ENCODE data around the gene IL4R. TPM values are rescaled to one million over a fixed set of nuclear protein-coding genes. Genes with fewer than 3 reads are reported as not detected.

Gene IL4R
- total RNA-seq, 1 experiment from 2014 or later, result 12.0 TPM

DNA sequence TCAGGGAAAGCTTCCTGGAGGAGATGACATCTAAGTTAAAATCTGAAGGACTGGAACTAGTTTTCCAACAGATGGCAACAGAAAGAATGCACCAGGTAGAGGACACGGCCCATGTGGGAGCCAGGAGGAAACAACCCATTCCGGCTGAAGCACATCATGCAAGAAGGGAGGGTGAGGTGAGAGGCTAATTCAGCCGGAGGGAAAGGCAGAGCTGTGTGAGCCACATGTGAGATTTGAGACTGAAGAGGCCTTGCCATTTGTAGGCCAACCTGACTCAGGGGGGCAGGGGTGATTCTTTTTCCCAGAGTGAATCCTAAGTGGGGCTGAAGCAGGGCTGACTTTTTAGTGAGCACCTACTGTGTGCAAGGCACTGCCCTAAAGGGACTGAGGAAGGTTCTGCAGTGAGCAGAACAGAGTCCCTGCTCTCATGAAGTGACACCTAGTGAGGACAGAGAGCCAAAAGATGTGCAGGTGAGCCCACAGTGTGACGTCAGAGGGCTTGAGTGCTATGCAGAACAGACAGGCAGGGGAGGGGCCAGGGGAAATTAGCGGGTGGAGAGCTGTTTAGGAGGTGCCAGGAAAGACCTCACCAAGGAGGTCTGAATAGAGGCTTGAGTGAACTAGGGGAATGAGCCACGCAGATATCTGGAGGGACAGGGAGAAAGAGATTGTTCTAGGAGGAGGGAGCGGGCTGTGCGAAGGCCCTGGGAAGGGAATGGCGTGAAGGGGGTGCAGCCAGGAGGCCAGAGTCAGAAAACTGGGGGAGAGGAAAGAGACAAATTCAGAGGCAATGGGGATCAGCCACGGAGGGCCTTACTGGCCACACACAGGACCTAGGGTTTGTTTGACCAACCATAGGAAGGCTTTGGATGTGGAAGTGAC is 68.4 kb downstream of the IL4R start:
- Histone ChIP-seq H3K4me2 (ENCODE audit: low read depth, low read length, poor library complexity, severe bottlenecking) (no peak overlapping the region), H3K9me3 (ENCODE audit: low read length) (no peaks in the 10 kb centered on the region), H3K27ac (ENCODE audit: low read length) (no peak overlapping the region), H3K9ac (ENCODE audit: low read length) (no peak overlapping the region), H3K4me1 (ENCODE audit: low read length) (peaks cover 11% of the 10 kb centered on the region), H3K27me3 (ENCODE audit: low read length) (0 out of 2 replicates have a peak, but pooled peaks cover 3% of the 10 kb centered on the region), H3K9me2 (replicated peaks; ENCODE audit: insufficient read depth, low read length) (no peaks in the 10 kb centered on the region), H4K20me1 (ENCODE audit: insufficient read depth, low read depth, low read length) (no peaks in the 10 kb centered on the region), H2AFZ (ENCODE audit: low read length) (no peak overlapping the region), H3K4me3 (ENCODE audit: low read length) (no peak overlapping the region), H3K36me3 (ENCODE audit: insufficient read depth, low read length) (no peaks in the 10 kb centered on the region), H3K79me2 (ENCODE audit: low read length) (no peaks in the 10 kb centered on the region)
- no peak for DNase-seq

DNA sequence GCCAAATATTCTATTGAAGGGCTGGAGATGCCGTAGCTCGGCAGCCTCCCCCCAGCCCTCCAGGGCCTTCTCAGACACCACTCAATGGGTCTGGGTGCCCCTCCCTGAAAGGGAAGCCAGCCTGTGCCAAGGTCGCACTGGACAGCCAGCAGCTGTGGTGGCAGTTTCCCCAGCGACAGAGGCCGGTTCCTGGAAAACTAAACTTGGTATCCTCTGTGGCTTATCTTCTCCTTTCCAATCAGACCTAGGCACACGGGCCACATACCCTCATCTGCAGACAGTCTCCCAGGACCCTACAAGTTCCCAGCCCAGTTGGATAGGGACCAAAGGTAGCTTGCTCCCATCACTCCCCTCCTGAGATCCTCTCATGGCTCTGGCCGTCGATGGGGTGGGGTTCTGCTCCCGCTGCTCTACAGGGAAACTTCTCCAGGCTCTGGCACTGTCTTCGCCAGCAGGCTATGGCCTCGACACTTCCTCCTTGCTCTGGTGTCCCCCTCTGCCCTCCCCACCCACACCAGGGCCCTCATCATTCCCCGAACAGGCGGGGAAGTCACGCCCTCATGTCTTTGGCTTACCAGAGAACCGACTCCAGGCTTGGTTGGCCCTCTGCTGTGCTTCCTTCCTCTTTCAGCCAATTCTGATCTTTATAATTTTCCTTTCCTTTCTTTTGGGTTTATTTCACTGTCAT is 69.9 kb downstream of the IL4R start:
- DNase-seq, result no peak
- H3K27me3 ChIP-seq (ENCODE audit: low read length), result 0 out of 2 replicates have a peak, but pooled peaks cover 3% of the 10 kb centered on the region
- H3K4me2 ChIP-seq (ENCODE audit: low read depth, low read length, poor library complexity, severe bottlenecking), result no peak overlapping the region
- H3K27ac ChIP-seq (ENCODE audit: low read length), result no peak overlapping the region
- H3K79me2 ChIP-seq (ENCODE audit: low read length), result no peaks in the 10 kb centered on the region
- H2AFZ ChIP-seq (ENCODE audit: low read length), result no peak overlapping the region
- H3K36me3 ChIP-seq (ENCODE audit: insufficient read depth, low read length), result no peaks in the 10 kb centered on the region
- H3K9me3 ChIP-seq (ENCODE audit: low read length), result no peaks in the 10 kb centered on the region
- no peaks in the 10 kb centered on the region for H3K4me1 ChIP-seq (ENCODE audit: low read length)
- no peak overlapping the region for H3K4me3 ChIP-seq (ENCODE audit: low read length)
- no peak overlapping the region for H3K9ac ChIP-seq (ENCODE audit: low read length)
- no peaks in the 10 kb centered on the region for H4K20me1 ChIP-seq (ENCODE audit: insufficient read depth, low read depth, low read length)
- H3K9me2 ChIP-seq (replicated peaks; ENCODE audit: insufficient read depth, low read length), result no peaks in the 10 kb centered on the region

DNA sequence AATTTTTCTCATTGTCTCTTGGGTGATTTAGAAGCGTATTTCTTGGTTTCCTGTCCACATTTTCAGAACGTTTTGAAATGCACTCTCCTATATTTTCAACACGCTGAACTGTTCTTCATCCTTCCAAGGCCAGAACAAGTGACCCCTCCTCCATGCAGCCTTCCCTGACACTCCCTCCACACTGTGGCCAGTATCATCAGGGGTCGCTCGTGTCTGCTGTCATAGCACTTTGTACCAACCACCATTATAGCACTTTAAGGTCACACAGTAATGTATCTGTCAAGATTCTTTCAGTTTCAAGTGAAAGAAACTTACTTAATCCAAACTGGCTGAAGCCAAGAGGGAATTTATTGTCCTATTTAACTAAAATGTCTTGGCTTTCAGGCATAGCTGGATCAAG is 70.7 kb downstream of the IL4R start:
- Histone ChIP-seq H3K36me3 (ENCODE audit: insufficient read depth, low read length) (no peaks in the 10 kb centered on the region), H3K9ac (ENCODE audit: low read length) (no peak overlapping the region), H3K9me3 (ENCODE audit: low read length) (no peaks in the 10 kb centered on the region), H3K4me3 (ENCODE audit: low read length) (no peak overlapping the region), H3K4me2 (ENCODE audit: low read depth, low read length, poor library complexity, severe bottlenecking) (no peak overlapping the region), H3K9me2 (replicated peaks; ENCODE audit: insufficient read depth, low read length) (no peaks in the 10 kb centered on the region), H3K79me2 (ENCODE audit: low read length) (no peaks in the 10 kb centered on the region), H3K4me1 (ENCODE audit: low read length) (no peaks in the 10 kb centered on the region), H2AFZ (ENCODE audit: low read length) (no peak overlapping the region), H3K27me3 (ENCODE audit: low read length) (0 out of 2 replicates have a peak, but pooled peaks cover 3% of the 10 kb centered on the region), H4K20me1 (ENCODE audit: insufficient read depth, low read depth, low read length) (no peaks in the 10 kb centered on the region), H3K27ac (ENCODE audit: low read length) (no peak overlapping the region)
- DNase-seq, result no peak

DNA sequence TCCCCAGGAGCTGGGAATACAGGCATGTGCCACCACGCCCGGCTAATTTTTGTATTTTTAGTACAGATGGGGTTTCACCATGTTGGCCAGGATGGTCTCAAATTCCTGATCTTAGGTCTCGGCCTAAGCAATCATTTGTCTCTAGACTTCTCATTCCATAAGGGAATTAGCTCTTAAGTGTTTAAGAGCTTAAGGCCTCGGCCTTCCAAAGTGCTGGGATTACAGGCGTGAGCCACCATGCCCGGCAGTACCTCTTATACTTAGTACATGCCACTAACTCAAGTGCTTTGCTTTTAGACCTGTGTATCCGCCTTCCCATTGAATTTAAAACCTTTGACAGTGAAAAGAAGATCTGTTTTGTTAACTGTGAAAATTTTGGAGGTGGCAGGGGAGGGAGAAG is 71.6 kb downstream of the IL4R start:
- Histone ChIP-seq H3K4me1 (ENCODE audit: low read length) (no peaks in the 10 kb centered on the region), H3K36me3 (ENCODE audit: insufficient read depth, low read length) (no peaks in the 10 kb centered on the region), H3K4me3 (ENCODE audit: low read length) (no peak overlapping the region), H3K9me2 (replicated peaks; ENCODE audit: insufficient read depth, low read length) (no peaks in the 10 kb centered on the region), H3K27ac (ENCODE audit: low read length) (no peak overlapping the region), H3K27me3 (ENCODE audit: low read length) (0 out of 2 replicates have a peak, but pooled peaks cover 3% of the 10 kb centered on the region), H4K20me1 (ENCODE audit: insufficient read depth, low read depth, low read length) (no peaks in the 10 kb centered on the region), H3K4me2 (ENCODE audit: low read depth, low read length, poor library complexity, severe bottlenecking) (no peak overlapping the region), H3K9me3 (ENCODE audit: low read length) (no peaks in the 10 kb centered on the region), H3K9ac (ENCODE audit: low read length) (no peak overlapping the region), H3K79me2 (ENCODE audit: low read length) (no peaks in the 10 kb centered on the region), H2AFZ (ENCODE audit: low read length) (no peak overlapping the region)
- DNase-seq, result no peak

DNA sequence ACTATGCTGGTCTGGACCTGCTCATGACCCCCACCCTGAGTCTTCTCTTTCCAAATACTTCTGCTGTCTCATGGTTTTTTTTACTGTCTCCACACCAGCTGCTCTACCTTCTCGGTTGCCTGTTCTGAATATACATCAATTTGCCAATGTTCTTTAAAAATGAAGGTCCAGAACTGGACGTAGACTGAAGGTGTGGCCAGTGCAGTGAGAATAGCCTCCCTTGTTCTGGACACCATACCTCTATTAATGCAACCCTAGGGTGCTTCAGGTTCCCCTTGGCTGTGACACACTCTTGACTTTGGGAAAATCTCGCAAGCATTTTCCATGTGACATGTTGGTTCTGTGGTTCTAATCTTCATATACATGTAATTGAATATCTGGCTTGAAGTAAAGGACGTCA is 72.9 kb downstream of the IL4R start:
- DNase-seq, result no peak
- H3K27ac ChIP-seq (ENCODE audit: low read length), result no peak overlapping the region
- no peaks in the 10 kb centered on the region for H3K9me3 ChIP-seq (ENCODE audit: low read length)
- 0 out of 2 replicates have a peak, but pooled peaks cover 3% of the 10 kb centered on the region for H3K27me3 ChIP-seq (ENCODE audit: low read length)
- no peaks in the 10 kb centered on the region for H4K20me1 ChIP-seq (ENCODE audit: insufficient read depth, low read depth, low read length)
- H3K36me3 ChIP-seq (ENCODE audit: insufficient read depth, low read length), result no peaks in the 10 kb centered on the region
- H3K4me3 ChIP-seq (ENCODE audit: low read length), result no peak overlapping the region
- no peak overlapping the region for H2AFZ ChIP-seq (ENCODE audit: low read length)
- no peaks in the 10 kb centered on the region for H3K79me2 ChIP-seq (ENCODE audit: low read length)
- H3K9ac ChIP-seq (ENCODE audit: low read length), result no peak overlapping the region
- no peaks in the 10 kb centered on the region for H3K9me2 ChIP-seq (replicated peaks; ENCODE audit: insufficient read depth, low read length)
- no peaks in the 10 kb centered on the region for H3K4me1 ChIP-seq (ENCODE audit: low read length)
- no peak overlapping the region for H3K4me2 ChIP-seq (ENCODE audit: low read depth, low read length, poor library complexity, severe bottlenecking)

DNA sequence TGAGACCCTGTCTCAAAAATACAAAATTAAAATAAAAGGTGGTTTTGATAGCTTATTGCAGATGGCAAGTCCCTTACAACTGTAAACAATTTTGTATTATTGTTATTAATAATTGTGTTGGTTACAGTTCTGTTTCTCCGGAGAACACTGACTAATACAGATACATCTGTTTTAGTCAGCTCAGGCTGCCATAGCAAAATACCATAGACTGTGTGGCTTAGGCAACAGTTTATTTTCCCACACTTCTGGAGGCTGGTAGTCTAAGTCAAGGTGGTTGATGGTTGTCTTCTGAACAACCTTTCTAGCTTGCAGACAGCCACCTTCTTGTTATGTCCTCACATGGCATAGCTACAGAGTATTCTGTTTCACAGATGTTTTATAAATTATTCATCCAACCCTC is 74.0 kb downstream of the IL4R start:
- Histone ChIP-seq H3K4me2 (ENCODE audit: low read depth, low read length, poor library complexity, severe bottlenecking) (no peak overlapping the region), H2AFZ (ENCODE audit: low read length) (no peak overlapping the region), H3K27me3 (ENCODE audit: low read length) (peaks cover 6% of the 10 kb centered on the region; the same call in 1 of the 2 replicates), H3K36me3 (ENCODE audit: insufficient read depth, low read length) (no peaks in the 10 kb centered on the region), H3K27ac (ENCODE audit: low read length) (no peak overlapping the region), H4K20me1 (ENCODE audit: insufficient read depth, low read depth, low read length) (no peaks in the 10 kb centered on the region), H3K4me1 (ENCODE audit: low read length) (no peaks in the 10 kb centered on the region), H3K79me2 (ENCODE audit: low read length) (no peaks in the 10 kb centered on the region), H3K4me3 (ENCODE audit: low read length) (no peak overlapping the region), H3K9me2 (replicated peaks; ENCODE audit: insufficient read depth, low read length) (no peaks in the 10 kb centered on the region), H3K9ac (ENCODE audit: low read length) (no peak overlapping the region), H3K9me3 (ENCODE audit: low read length) (peaks cover 4% of the 10 kb centered on the region; the same call in 1 of the 2 replicates)
- DNase-seq, result no peak

DNA sequence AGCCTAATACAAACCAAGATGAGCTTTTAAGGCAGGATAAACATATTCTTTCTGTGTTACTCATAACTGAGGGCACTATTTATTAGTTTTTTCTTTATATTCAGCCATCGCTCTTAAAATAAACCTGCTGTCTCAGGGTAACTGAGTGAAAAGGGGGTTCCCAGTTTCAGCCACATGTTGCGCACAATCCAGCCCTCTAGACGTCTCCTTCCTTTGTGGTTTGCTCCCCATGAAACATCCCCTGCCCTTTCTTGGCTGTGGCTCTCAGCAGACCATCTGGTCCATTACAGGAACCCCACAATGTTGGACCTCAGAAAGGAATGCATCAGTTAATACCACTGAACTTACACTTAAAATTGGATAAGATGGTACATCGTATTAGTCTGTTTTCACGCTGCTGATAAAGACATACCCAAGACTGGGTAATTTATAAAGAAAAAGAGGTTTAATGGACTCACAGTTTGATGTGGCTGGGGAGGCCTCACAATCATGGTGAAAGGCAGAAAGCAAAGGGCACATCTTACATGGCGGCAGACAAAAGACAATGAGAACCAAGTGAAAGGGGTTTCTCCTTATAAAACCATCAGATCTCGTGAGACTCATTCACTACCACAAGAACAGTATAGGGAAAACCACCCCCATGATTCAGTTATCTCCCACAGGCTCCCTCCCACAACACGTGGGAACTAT is 75.6 kb downstream of the IL4R start:
- H3K9me2 ChIP-seq (replicated peaks; ENCODE audit: insufficient read depth, low read length), result no peaks in the 10 kb centered on the region
- H3K27me3 ChIP-seq (ENCODE audit: low read length), result peaks cover 5% of the 10 kb centered on the region; the same call in 1 of the 2 replicates
- H3K9ac ChIP-seq (ENCODE audit: low read length), result no peak overlapping the region
- no peaks in the 10 kb centered on the region for H3K79me2 ChIP-seq (ENCODE audit: low read length)
- no peak overlapping the region for H3K4me3 ChIP-seq (ENCODE audit: low read length)
- no peaks in the 10 kb centered on the region for H3K36me3 ChIP-seq (ENCODE audit: insufficient read depth, low read length)
- peaks cover 4% of the 10 kb centered on the region; the same call in 1 of the 2 replicates for H3K9me3 ChIP-seq (ENCODE audit: low read length)
- no peak overlapping the region for H2AFZ ChIP-seq (ENCODE audit: low read length)
- H3K27ac ChIP-seq (ENCODE audit: low read length), result no peak overlapping the region
- H3K4me2 ChIP-seq (ENCODE audit: low read depth, low read length, poor library complexity, severe bottlenecking), result no peak overlapping the region
- no peaks in the 10 kb centered on the region for H3K4me1 ChIP-seq (ENCODE audit: low read length)
- H4K20me1 ChIP-seq (ENCODE audit: insufficient read depth, low read depth, low read length), result no peaks in the 10 kb centered on the region
- no peak for DNase-seq

DNA sequence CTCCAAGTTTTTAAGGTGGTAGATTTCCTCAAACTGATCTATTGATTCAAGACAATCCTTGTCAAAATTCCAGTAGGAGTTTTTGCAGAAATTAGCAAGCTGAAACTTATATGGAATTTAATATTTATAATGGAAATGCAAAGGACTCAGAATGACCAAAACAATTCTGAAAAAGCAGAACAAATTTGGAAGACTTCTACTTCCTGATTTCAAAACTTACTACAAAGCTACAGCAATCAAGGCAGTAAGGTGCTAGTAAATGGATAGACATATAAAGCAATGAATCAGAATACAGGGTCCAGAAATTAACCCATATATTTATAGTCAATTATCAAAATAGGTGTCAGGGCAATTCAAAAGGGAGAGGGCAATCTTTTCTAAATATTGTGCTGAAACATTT is 76.4 kb downstream of the IL4R start:
- no peaks in the 10 kb centered on the region for H3K36me3 ChIP-seq (ENCODE audit: insufficient read depth, low read length)

More for the DNA sequence above, 76.4 kb downstream of the IL4R start:
- no peaks in the 10 kb centered on the region for H3K4me1 ChIP-seq (ENCODE audit: low read length)
- H3K9me3 ChIP-seq (ENCODE audit: low read length), result peaks cover 4% of the 10 kb centered on the region; the same call in 1 of the 2 replicates
- no peak for DNase-seq
- no peak overlapping the region for H3K4me3 ChIP-seq (ENCODE audit: low read length)
- no peak overlapping the region for H3K27ac ChIP-seq (ENCODE audit: low read length)
- no peaks in the 10 kb centered on the region for H4K20me1 ChIP-seq (ENCODE audit: insufficient read depth, low read depth, low read length)
- H3K79me2 ChIP-seq (ENCODE audit: low read length), result no peaks in the 10 kb centered on the region
- H3K4me2 ChIP-seq (ENCODE audit: low read depth, low read length, poor library complexity, severe bottlenecking), result no peak overlapping the region
- peaks cover 10% of the 10 kb centered on the region; the same call in 1 of the 2 replicates for H3K27me3 ChIP-seq (ENCODE audit: low read length)
- no peak overlapping the region for H3K9ac ChIP-seq (ENCODE audit: low read length)
- H3K9me2 ChIP-seq (replicated peaks; ENCODE audit: insufficient read depth, low read length), result no peaks in the 10 kb centered on the region
- no peak overlapping the region for H2AFZ ChIP-seq (ENCODE audit: low read length)
